ENCODE measurements around the gene CARS2.
"Not testable (repeated sequence)": the region's sequence is repeated elsewhere in the genome, so short reads cannot be mapped to it uniquely, and the experiment has no call there.

The CARS2 gene

GRCh38 chr13:110636701-110637201, 69.2 kb downstream of the CARS2 start:
- no peak for DNase-seq

- no peak for DNase-seq
These were observed 69.9 kb downstream of the CARS2 start for GRCh38 chr13:110636053-110636475.

GRCh38 chr13:110635405-110636002, 70.4 kb downstream of the CARS2 start:
- no peak for DNase-seq

- no peak for DNase-seq
These were observed 71.4 kb downstream of the CARS2 start for GRCh38 chr13:110634558-110634957.

- DNase-seq, result no peak
These were observed 72.1 kb downstream of the CARS2 start for GRCh38 chr13:110633776-110634175.

GRCh38 chr13:110632255-110632654, 73.7 kb downstream of the CARS2 start:
- DNase-seq, result not testable (repeated sequence)

- DNase-seq, result no peak
These were observed 75.3 kb downstream of the CARS2 start for GRCh38 chr13:110630566-110631119.

- no peak for DNase-seq
These were observed 76.2 kb downstream of the CARS2 start for GRCh38 chr13:110629735-110630134.

GRCh38 chr13:110628952-110629701, 76.8 kb downstream of the CARS2 start:
- DNase-seq, result no peak

GRCh38 chr13:110628477-110628793, 77.5 kb downstream of the CARS2 start:
- no peak for DNase-seq

- no peak for DNase-seq
These were observed 78.0 kb downstream of the CARS2 start for GRCh38 chr13:110627761-110628476.

- DNase-seq, result no peak
These were observed 78.6 kb downstream of the CARS2 start for GRCh38 chr13:110627351-110627750.

GRCh38 chr13:110626521-110626920, 79.4 kb downstream of the CARS2 start:
- DNase-seq, result no peak

GRCh38 chr13:110625771-110626321, 80.1 kb downstream of the CARS2 start:
- DNase-seq, result no peak

GRCh38 chr13:110624766-110625756, 80.9 kb downstream of the CARS2 start:
- no peak for DNase-seq

GRCh38 chr13:110620596-110620995, 85.3 kb downstream of the CARS2 start:
- DNase-seq, result no peak

- DNase-seq, result no peak
These were observed 87.1 kb downstream of the CARS2 start for GRCh38 chr13:110618780-110619179.

- DNase-seq, result no peak
These were observed 87.7 kb downstream of the CARS2 start for GRCh38 chr13:110618167-110618566.

GRCh38 chr13:110617321-110618072, 88.4 kb downstream of the CARS2 start:
- DNase-seq, result no peak

- no peak for DNase-seq
These were observed 89.5 kb downstream of the CARS2 start for GRCh38 chr13:110616103-110617101.

All from effector CD4-positive, alpha-beta T cell (primary cell).